ENCODE data around the gene MGMT.

DNA sequence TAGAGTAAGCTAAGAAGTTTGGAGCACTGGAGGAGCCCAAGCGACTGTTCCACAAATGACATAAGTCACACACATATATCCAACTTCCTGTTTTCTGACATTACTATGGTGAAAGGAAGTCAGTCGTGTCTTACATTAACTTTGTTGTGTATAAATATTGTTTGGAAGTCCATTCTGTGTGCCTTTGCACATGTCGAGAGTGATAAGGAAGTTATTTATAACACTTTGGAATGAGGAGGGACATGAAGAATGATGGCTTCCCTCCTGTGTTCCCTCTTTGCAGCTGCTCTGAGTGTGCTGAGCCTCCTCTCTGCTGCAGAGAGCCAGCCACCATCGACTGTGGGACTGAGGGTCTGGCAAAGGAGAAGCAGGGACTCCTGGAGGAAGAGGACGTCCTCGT, 40.4 kb upstream of the MGMT start:
- TF ChIP-seq, protein P1, sequence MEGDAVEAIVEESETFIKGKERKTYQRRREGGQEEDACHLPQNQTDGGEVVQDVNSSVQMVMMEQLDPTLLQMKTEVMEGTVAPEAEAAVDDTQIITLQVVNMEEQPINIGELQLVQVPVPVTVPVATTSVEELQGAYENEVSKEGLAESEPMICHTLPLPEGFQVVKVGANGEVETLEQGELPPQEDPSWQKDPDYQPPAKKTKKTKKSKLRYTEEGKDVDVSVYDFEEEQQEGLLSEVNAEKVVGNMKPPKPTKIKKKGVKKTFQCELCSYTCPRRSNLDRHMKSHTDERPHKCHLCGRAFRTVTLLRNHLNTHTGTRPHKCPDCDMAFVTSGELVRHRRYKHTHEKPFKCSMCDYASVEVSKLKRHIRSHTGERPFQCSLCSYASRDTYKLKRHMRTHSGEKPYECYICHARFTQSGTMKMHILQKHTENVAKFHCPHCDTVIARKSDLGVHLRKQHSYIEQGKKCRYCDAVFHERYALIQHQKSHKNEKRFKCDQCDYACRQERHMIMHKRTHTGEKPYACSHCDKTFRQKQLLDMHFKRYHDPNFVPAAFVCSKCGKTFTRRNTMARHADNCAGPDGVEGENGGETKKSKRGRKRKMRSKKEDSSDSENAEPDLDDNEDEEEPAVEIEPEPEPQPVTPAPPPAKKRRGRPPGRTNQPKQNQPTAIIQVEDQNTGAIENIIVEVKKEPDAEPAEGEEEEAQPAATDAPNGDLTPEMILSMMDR (IDR thresholded peaks at IDR 0.05), result no peak
- TF ChIP-seq ZFX (IDR thresholded peaks at IDR 0.05; ENCODE audit: borderline replicate concordance), result no peak

Data from 22Rv1 (cell line).